Stimulated activated CD4-positive, alpha-beta T cell treated with anti-CD3 and anti-CD28 coated beads, TNF-alpha, amount 100 ng/mL, for 4 hours (primary cell): ENCODE data around the gene ADIG.

Experiments used
- DNase-seq, 3 experiments: peaks; one replicate each; pipeline ENCODE4 v3.0.0-alpha.2; 2020; ENCODE audit warnings: low read depth in 3 of 3

ADIG gene

GRCh38 chr20:38630727-38631126 is 49.7 kb downstream of the ADIG start:
- no peak for DNase-seq

- no peak for DNase-seq
Observed at GRCh38 chr20:38631155-38632022, 50.4 kb downstream of the ADIG start.

- peak; percentile 22 to 29 (median 23) for DNase-seq
Observed at GRCh38 chr20:38633577-38634093, 52.6 kb downstream of the ADIG start.

- DNase-seq: no peak
Observed at GRCh38 chr20:38635721-38636288, 54.8 kb downstream of the ADIG start.
